GM12878 (cell line): ENCODE data around the gene TIRAP. TPM values are rescaled to one million over a fixed set of nuclear protein-coding genes. Genes with fewer than 3 reads are reported as not detected.

Source experiments
- ATAC-seq: fragments of 200-7000 bp; cut with Tn5 transposase; 3 replicates; pipeline ENCODE4 v1.9.1; 2020; ENCODE audit warnings: mild to moderate bottlenecking, moderate library complexity
- BruUV-seq: library from RNA; stranded (reverse); fragments of 400-500 nt; replicated peaks from 2 replicates; lab custom pipeline; 2021; lab: Mats Ljungman, UMichigan
- CTCF ChIA-PET: fragments of 300-600 bp; sonication (Branson Sonifier 250); formaldehyde crosslinking; extraction: SDS; loops from one replicate; lab custom pipeline; 2021; ENCODE audit warnings: inconsistent platforms; lab: Yijun Ruan, JAX
- POLR2A ChIA-PET: fragments of 350-600 bp; formaldehyde crosslinking; extraction: SDS; loops from one replicate; lab custom pipeline; 2021; ENCODE audit warnings: inconsistent platforms; lab: Charles Lee
- RAD21 ChIA-PET: fragments of 300-600 bp; sonication (Branson Sonifier 250); formaldehyde crosslinking; loops from one replicate; lab custom pipeline; 2023; ENCODE audit warnings: antibody characterized with exemption; ENCODE audit not compliant: unreplicated experiment; lab: Charles Lee
- SMC1A ChIA-PET: fragments of 300-600 bp; sonication (Branson Sonifier 250); formaldehyde crosslinking; loops from one replicate; lab custom pipeline; 2023; ENCODE audit not compliant: unreplicated experiment, uncharacterized antibody; lab: Charles Lee
- DNase-seq: peaks from one replicate; pipeline ENCODE4 v3.0.0-alpha.2; 2011; ENCODE audit warnings: low read depth, low spot score
- FAIRE-seq: peaks from 3 replicates; lab custom pipeline; 2011; peaks lifted over from hg19 to GRCh38; lab: Jason Lieb, UNC
- H2AFZ ChIP-seq: 2 replicates; pipeline ENCODE4 v1.6.0; 2011; ENCODE audit warnings: low read depth, low read length, control low read depth; ENCODE audit not compliant: control insufficient read depth
- H3K27ac ChIP-seq: 2 replicates; pipeline ENCODE4 v1.5.1; 2011; ENCODE audit warnings: control low read depth; ENCODE audit not compliant: control insufficient read depth, insufficient read depth
- H3K27me3 ChIP-seq, 2 experiments: replicated peaks in 1 of 2; 2 replicates each; pipeline versions ENCODE4 v1.6.0 to v1.6.1; 2011; ENCODE audit warnings: low read length in 1 of 2; ENCODE audit not compliant: control insufficient read depth in 2 of 2, insufficient read depth in 2 of 2
- H3K36me3 ChIP-seq, 2 experiments: 2 replicates each; pipeline ENCODE4 v1.5.1; 2011; ENCODE audit warnings: low read length in 1 of 2; ENCODE audit not compliant: control insufficient read depth in 2 of 2, insufficient read depth in 2 of 2
- H3K4me1 ChIP-seq: 2 replicates; pipeline ENCODE4 v1.6.1; 2011; ENCODE audit warnings: mild to moderate bottlenecking, low read length, moderate library complexity, mixed read lengths; ENCODE audit not compliant: control insufficient read depth, insufficient read depth
- H3K4me2 ChIP-seq: 2 replicates; pipeline ENCODE4 v1.6.0; 2011; ENCODE audit warnings: control low read depth; ENCODE audit not compliant: control insufficient read depth, insufficient read depth
- H3K4me3 ChIP-seq: fragments of 200-600 bp; sonication (generic); 2 replicates; pipeline ENCODE4 v1.5.1; 2016
- H3K79me2 ChIP-seq: 2 replicates; pipeline ENCODE4 v1.6.0; 2011; ENCODE audit warnings: low read length; ENCODE audit not compliant: control insufficient read depth, insufficient read depth
- H3K9ac ChIP-seq: 2 replicates; pipeline ENCODE4 v1.8.0; 2011; ENCODE audit warnings: low read length, control low read depth, mixed read lengths; ENCODE audit not compliant: control insufficient read depth, insufficient read depth
- H3K9me3 ChIP-seq: replicated peaks from 3 replicates; pipeline ENCODE4 v1.5.1; 2011; ENCODE audit warnings: mild to moderate bottlenecking, low read length; ENCODE audit not compliant: control insufficient read depth, insufficient read depth
- H4K20me1 ChIP-seq: 2 replicates; pipeline ENCODE4 v1.6.0; 2011; ENCODE audit not compliant: control insufficient read depth, insufficient read depth
- BACH1 ChIP-seq: fragments of 450-650 bp; IDR thresholded peaks from 2 replicates; pipeline ENCODE4 v1.6.1; 2017; ENCODE audit warnings: mild to moderate bottlenecking, borderline replicate concordance
- DPF2 ChIP-seq: fragments of 450-650 bp; IDR thresholded peaks from 2 replicates; pipeline ENCODE4 v1.6.1; 2017; ENCODE audit warnings: mild to moderate bottlenecking
- ETV6 ChIP-seq, 2 experiments: fragments of 450-650 bp in 1 of 2; IDR thresholded peaks in 1 of 2; conservative IDR thresholded peaks in 1 of 2; 2 replicates each; pipeline ENCODE4 v1.6.1; 2014; ENCODE audit warnings: antibody characterized with exemption in 1 of 2, borderline replicate concordance in 1 of 2, low read depth in 1 of 2, mild to moderate bottlenecking in 1 of 2, moderate library complexity in 1 of 2
- GATAD2B ChIP-seq: fragments of 450-650 bp; conservative IDR thresholded peaks from 2 replicates; pipeline ENCODE4 v1.6.1; 2017; ENCODE audit warnings: low read depth, mild to moderate bottlenecking, moderate library complexity
- HDAC6 ChIP-seq: fragments of 200-600 bp; sonication (generic); IDR thresholded peaks from one replicate; pipeline ENCODE4 v1.8.0; 2017; ENCODE audit warnings: antibody characterized with exemption; ENCODE audit not compliant: unreplicated experiment
- NR2C2 ChIP-seq: IDR thresholded peaks from 2 replicates; pipeline ENCODE4 v1.6.1; 2011; ENCODE audit warnings: borderline replicate concordance, low read depth; ENCODE audit not compliant: control insufficient read depth, insufficient read length
- TAF1 ChIP-seq: IDR thresholded peaks from 2 replicates; pipeline ENCODE4 v1.6.1; 2011; ENCODE audit warnings: mild to moderate bottlenecking, low read depth, low read length, borderline replicate concordance
- WGBS: methylation state at CpG from one replicate; pipeline ENCODE4 v1.1.6; 2016; ENCODE audit warnings: low lambda C conversion rate; ENCODE audit not compliant: insufficient replicate concordance, insufficient coverage; ENCODE audit errors: missing lambda C conversion rate; 5-methylcytosine and 5-hydroxymethylcytosine counted together
- in situ Hi-C: fragments of 300-500 bp; cut with MboI; formaldehyde crosslinking; loops from 9 replicates; pipeline ENCODE4 v1.14.3; 2018; ENCODE audit warnings: mixed read lengths
- intact Hi-C: fragments of 100-400 bp; cut with micrococcal nuclease; formaldehyde crosslinking; loops from one replicate; pipeline ENCODE4 v1.14.2; 2022; ENCODE audit not compliant: unreplicated experiment
- polyA plus RNA-seq, 11 experiments: library from polyadenylated mRNA; depleted of rRNA in 4 of 11; unstranded in 6 of 11; stranded (reverse) in 5 of 11; fragments of >200 nt; fragmentation: Nextera tagmentation in 4 of 11; fragmentation: Illumina TruSeq in 1 of 11; extraction: Ambion mirVana in 4 of 11; extraction: Trizol in 1 of 11; gene quantifications; 1 replicate in 1 of 11; 2 replicates in 10 of 11; pipeline versions ENCODE4 v1.2.1 to v1.2.3, GENCODE V29; 2011 to 2016; ENCODE audit warnings: inconsistent platforms in 2 of 11, missing spikeins in 2 of 11, low read depth in 1 of 11
- total RNA-seq, 4 experiments: library from RNA; depleted of rRNA in 3 of 4; stranded (reverse); fragments of >200 nt in 3 of 4; fragmentation: Illumina TruSeq in 1 of 4; extraction: Trizol in 1 of 4; gene quantifications; 2 replicates each; pipeline versions ENCODE4 v1.2.1 to v1.2.3, GENCODE V29; 2013 to 2021
- TF ChIP-seq, protein P1 (sequence below): IDR thresholded peaks from 2 replicates; pipeline ENCODE4 v1.6.1; 2011; ENCODE audit warnings: borderline replicate concordance, low read depth, mild to moderate bottlenecking, moderate library complexity, mixed read lengths, low read length; ENCODE audit not compliant: insufficient read depth; ENCODE audit errors: extremely low read length

TIRAP gene
- total and polyA plus RNA-seq, 10 of the 15 experiments (the other 5 are each of a cell fraction or from before 2014, with no cell fraction given) = 0.76 to 9.9 (median 4.7) TPM

DNA sequence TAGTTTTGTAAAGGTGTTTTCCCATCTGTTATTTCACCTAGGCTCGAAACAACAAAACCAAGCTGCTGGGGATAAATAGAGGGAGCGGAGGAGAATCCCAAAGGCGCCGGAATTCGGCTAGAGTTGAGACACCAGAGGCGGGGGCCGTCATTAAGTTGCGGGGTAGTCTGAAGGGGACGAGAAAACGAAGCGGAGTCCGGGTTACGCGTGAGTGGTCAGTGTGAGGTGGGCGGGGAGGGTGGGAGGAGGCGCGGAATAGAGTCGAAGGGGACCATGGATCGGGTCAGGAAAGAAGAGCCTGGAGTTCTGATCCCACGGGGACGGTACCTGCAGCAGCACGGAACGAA lies 14.6 kb upstream of the TIRAP start:
- RAD21 ChIA-PET = interaction anchor here (0.6 kb wide), 1 partner anchor 325 kb away, joined by 3 read pairs; no protein-coding TSS in a partner anchor
- Histone ChIP-seq H3K4me1 (peaks cover 3% of the 10 kb centered on the region; the same call in 1 of the 2 replicates), H3K79me2 (peaks cover 37% of the 10 kb centered on the region), H3K4me2 (peak overlapping the region; percentile 98), H3K27ac (peak overlapping the region; percentile 85), H3K4me3 (peak overlapping the region; percentile 92), H3K9me3 (no peaks in the 10 kb centered on the region), H4K20me1 (no peaks in the 10 kb centered on the region; the same call in 1 of the 2 replicates), H2AFZ (peak overlapping the region; percentile 59), H3K36me3 (peaks cover 21 to 53% of the 10 kb centered on the region in 2 experiments), H3K9ac (peak overlapping the region; percentile 97), H3K27me3 (no peaks in the 10 kb centered on the region)
- under 1% methylated on average over 23 of the region's 23 CpGs for WGBS
- in situ Hi-C loops (no loop called here), intact Hi-C loops (loop anchor here (2.0 to 5.0 kb wide), 2 partner anchors 36 to 56 kb away; partner anchors contain the start of genes DCPS, FAM118B and RPUSD4)
- SMC1A ChIA-PET = interaction anchor here (0.7 to 1.2 kb wide), 2 partner anchors 10 to 57 kb away, joined by 3 read pairs; partner anchors contain the start of genes FAM118B and RPUSD4
- TF ChIP-seq HDAC6 = no peak
- TF ChIP-seq TAF1 = no peak
- TF ChIP-seq, protein P1, sequence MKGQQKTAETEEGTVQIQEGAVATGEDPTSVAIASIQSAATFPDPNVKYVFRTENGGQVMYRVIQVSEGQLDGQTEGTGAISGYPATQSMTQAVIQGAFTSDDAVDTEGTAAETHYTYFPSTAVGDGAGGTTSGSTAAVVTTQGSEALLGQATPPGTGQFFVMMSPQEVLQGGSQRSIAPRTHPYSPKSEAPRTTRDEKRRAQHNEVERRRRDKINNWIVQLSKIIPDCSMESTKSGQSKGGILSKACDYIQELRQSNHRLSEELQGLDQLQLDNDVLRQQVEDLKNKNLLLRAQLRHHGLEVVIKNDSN = no peak
- no peak for TF ChIP-seq GATAD2B
- TF ChIP-seq NR2C2 = no peak
- TF ChIP-seq ETV6 (conservative IDR thresholded peaks at IDR 0.05 in 1 of 2, IDR thresholded peaks at IDR 0.05 in 1 of 2; ENCODE audit: borderline replicate concordance in 1 of 2, low read depth in 1 of 2) = 0 out of 4 replicates have a peak, but pooled peaks of 1 of the 2 experiments have one; percentile 2
- TF ChIP-seq DPF2 = no peak
- no peak for TF ChIP-seq BACH1
- CTCF ChIA-PET = interaction anchor here (0.6 to 2.4 kb wide), 3 partner anchors 42 to 284 kb away, joined by 4 to 7 read pairs (median 5); no protein-coding TSS in a partner anchor
- peak; percentile 21 for ATAC-seq
- BruUV-seq = no TSS peak
- DNase-seq = no peak
- FAIRE-seq = no peak
- POLR2A ChIA-PET = interaction anchor here (0.6 to 2.9 kb wide), 7 partner anchors 12 to 51 kb away, joined by 3 to 10 read pairs (median 3); partner anchors contain the start of gene TIRAP
